Measurements from ENCODE around the gene CEP85.

The CEP85 gene

GRCh38 chr1:26317146-26317545, 83.1 kb downstream of the CEP85 start:
- DNase-seq = no peak

GRCh38 chr1:26317612-26318337, 83.8 kb downstream of the CEP85 start, which contains the start of gene CD52:
Gene CD52, plus strand, starts transcription at chr1:26317958. Its CDS starts 60 bp downstream, at chr1:26318018.
- no peak for DNase-seq

- DNase-seq = no peak
Measured at GRCh38 chr1:26318338-26319064, 84.5 kb downstream of the CEP85 start.

GRCh38 chr1:26320896-26321295, 86.9 kb downstream of the CEP85 start:
- no peak for DNase-seq

GRCh38 chr1:26321315-26322041, 87.5 kb downstream of the CEP85 start:
- peak; percentile 80 for DNase-seq

GRCh38 chr1:26322042-26322331, 88.0 kb downstream of the CEP85 start:
- DNase-seq = no peak

GRCh38 chr1:26323382-26323781, 89.4 kb downstream of the CEP85 start:
- no peak for DNase-seq

- DNase-seq = no peak
Measured at GRCh38 chr1:26324550-26324949, 90.5 kb downstream of the CEP85 start.

- no peak for DNase-seq
Measured at GRCh38 chr1:26327956-26328362, 94.0 kb downstream of the CEP85 start.

All from fibroblast of skin of back (primary cell).